ENCODE measurements around the gene SLX4. TPM values are rescaled to one million over a fixed set of nuclear protein-coding genes. Genes with fewer than 3 reads are reported as not detected.

Gene SLX4
- total and polyA plus RNA-seq, 8 donors = 0.95 to 3.4 (median 1.8) TPM

- TF ChIP-seq CTCF (IDR thresholded peaks at IDR 0.05) = no peak
- Histone ChIP-seq H3K27me3 (no peaks in the 10 kb centered on the region), H3K4me3 (no peak overlapping the region), H3K27ac (no peak overlapping the region), H3K36me3 (no peaks in the 10 kb centered on the region), H3K4me1 (no peaks in the 10 kb centered on the region), H3K9me3 (no peaks in the 10 kb centered on the region)
- ATAC-seq (no peak), FAIRE-seq (no peak), DNase-seq (no peak)
- intact Hi-C loops (cut with DNase I) = no loop called here
- WGBS, 2 donors = 96 to 99% methylated on average over 4 of the region's 4 CpGs
Measured at GRCh38 chr16:3599922-3600321, 11.5 kb downstream of the SLX4 start.

GRCh38 chr16:3599121-3599520, 12.3 kb downstream of the SLX4 start:
- 94 to 98% methylated on average over 8 of the region's 8 CpGs for WGBS, 2 donors
- H3K27ac ChIP-seq = no peak overlapping the region
- H3K4me3 ChIP-seq = no peak overlapping the region
- no peaks in the 10 kb centered on the region for H3K27me3 ChIP-seq
- H3K9me3 ChIP-seq = no peaks in the 10 kb centered on the region
- no peaks in the 10 kb centered on the region for H3K36me3 ChIP-seq
- TF ChIP-seq CTCF (IDR thresholded peaks at IDR 0.05) = no peak
- H3K4me1 ChIP-seq = no peaks in the 10 kb centered on the region
- DNase-seq (no peak), FAIRE-seq (no peak), ATAC-seq (no peak)
- intact Hi-C loops (cut with DNase I) = no loop called here

GRCh38 chr16:3598236-3598635, 13.2 kb downstream of the SLX4 start:
- FAIRE-seq (no peak), DNase-seq (no peak), ATAC-seq (no peak)
- no peak for TF ChIP-seq CTCF (IDR thresholded peaks at IDR 0.05)
- Histone ChIP-seq H3K9me3 (no peaks in the 10 kb centered on the region), H3K27me3 (no peaks in the 10 kb centered on the region), H3K4me3 (no peak overlapping the region), H3K4me1 (no peaks in the 10 kb centered on the region), H3K27ac (no peak overlapping the region), H3K36me3 (no peaks in the 10 kb centered on the region)
- WGBS, 2 donors = 89 to 94% methylated on average over 12 of the region's 12 CpGs
- intact Hi-C loops (cut with DNase I) = no loop called here

- no peak for TF ChIP-seq CTCF (IDR thresholded peaks at IDR 0.05)
- WGBS, 2 donors = 93 to 96% methylated on average over 17 of the region's 17 CpGs
- DNase-seq = no peak
- no peak overlapping the region for H3K27ac ChIP-seq
- no peaks in the 10 kb centered on the region for H3K4me1 ChIP-seq
- H3K27me3 ChIP-seq = no peaks in the 10 kb centered on the region
- no peaks in the 10 kb centered on the region for H3K36me3 ChIP-seq
- no peaks in the 10 kb centered on the region for H3K9me3 ChIP-seq
- FAIRE-seq = no peak
- intact Hi-C loops (cut with DNase I) = no loop called here
- no peak overlapping the region for H3K4me3 ChIP-seq
- no peak for ATAC-seq
Measured at GRCh38 chr16:3597676-3598075, 13.7 kb downstream of the SLX4 start.

- no peaks in the 10 kb centered on the region for H3K9me3 ChIP-seq
- no peak overlapping the region for H3K4me3 ChIP-seq
- ATAC-seq (no peak), FAIRE-seq (no peak), DNase-seq (no peak)
- H3K27me3 ChIP-seq = no peaks in the 10 kb centered on the region
- intact Hi-C loops (cut with DNase I) = no loop called here
- H3K36me3 ChIP-seq = no peaks in the 10 kb centered on the region
- 89 to 93% methylated on average over 10 of the region's 10 CpGs for WGBS, 2 donors
- TF ChIP-seq CTCF (IDR thresholded peaks at IDR 0.05) = no peak
- no peak overlapping the region for H3K27ac ChIP-seq
- H3K4me1 ChIP-seq = no peaks in the 10 kb centered on the region
Measured at GRCh38 chr16:3597226-3597625, 14.2 kb downstream of the SLX4 start.
